ENCODE data around the gene S100A6.
"Not testable (repeated sequence)": the region's sequence is repeated elsewhere in the genome, so short reads cannot be mapped to it uniquely, and the experiment has no call there.

S100A6 gene

DNA sequence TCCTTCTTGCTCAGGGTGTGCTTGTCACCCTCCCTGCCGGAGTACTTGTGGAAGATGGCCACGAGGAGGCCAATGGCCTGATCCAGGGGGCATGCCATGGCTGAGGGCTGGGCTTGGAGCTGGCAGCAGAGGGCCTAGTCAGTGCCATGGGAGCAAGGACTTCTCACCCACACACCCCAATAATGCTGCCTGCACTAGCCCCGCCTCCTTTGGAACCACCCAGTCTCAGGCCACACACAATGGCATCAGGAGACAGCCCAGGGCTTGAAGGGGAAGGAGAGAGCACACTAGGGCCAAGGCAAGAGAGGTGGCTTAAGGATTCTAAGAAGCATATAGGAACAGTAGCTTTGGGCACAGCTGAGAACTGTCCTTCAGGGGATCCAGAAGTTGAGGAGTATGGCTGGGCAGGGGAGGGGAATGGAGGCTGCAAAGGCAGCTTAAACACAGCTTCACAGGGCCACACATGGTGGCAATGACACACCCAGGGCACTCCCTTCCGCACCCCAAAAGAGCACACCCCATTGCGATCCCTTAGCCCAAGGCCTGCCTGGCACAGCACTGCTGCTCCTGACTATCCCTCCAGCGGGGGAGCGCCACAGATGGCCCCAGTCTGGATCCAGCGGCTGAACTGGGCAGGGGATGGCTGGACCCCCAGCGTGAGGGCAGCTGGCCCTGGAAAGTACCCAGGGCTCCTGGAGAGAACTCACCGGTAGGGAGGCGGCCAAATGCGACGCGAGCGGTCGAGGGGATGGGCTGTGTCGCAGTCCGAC lies at the start of gene S100A6:
Gene S100A6, minus strand, starts transcription at position 750 of the 770 bp plus-strand sequence. Its CDS starts 652 bp downstream, at position 98.
- H3K9ac ChIP-seq (ENCODE audit: low read depth, low read length): no peak within 1 kb of the TSS
- H3K36me3 ChIP-seq (ENCODE audit: control insufficient read depth, insufficient read depth, low read length): peaks cover 2% of the 10 kb centered on the region
- peaks cover 22% of the 10 kb centered on the region for H3K4me1 ChIP-seq (ENCODE audit: control insufficient read depth, insufficient read depth, low read length)
- H3K9me3 ChIP-seq (ENCODE audit: control insufficient read depth, insufficient read depth, low read length): no peaks in the 10 kb centered on the region
- H3K27me3 ChIP-seq (ENCODE audit: control insufficient read depth, insufficient read depth, low read length): peaks cover 30% of the 10 kb centered on the region
- H3K4me3 ChIP-seq (ENCODE audit: low read depth, low read length): peak within 1 kb of the TSS; percentile 63

- no peaks in the 10 kb centered on the region for H3K27me3 ChIP-seq (ENCODE audit: control insufficient read depth, insufficient read depth, low read length)
- no peaks in the 10 kb centered on the region for H3K9me3 ChIP-seq (ENCODE audit: control insufficient read depth, insufficient read depth, low read length)
- H3K9ac ChIP-seq (ENCODE audit: low read depth, low read length): no peak overlapping the region
- H3K4me3 ChIP-seq (ENCODE audit: low read depth, low read length): no peak overlapping the region
- H3K4me1 ChIP-seq (ENCODE audit: control insufficient read depth, insufficient read depth, low read length): no peaks in the 10 kb centered on the region
- no peaks in the 10 kb centered on the region for H3K36me3 ChIP-seq (ENCODE audit: control insufficient read depth, insufficient read depth, low read length)
Measured at GRCh38 chr1:153585006-153585405, 49.2 kb upstream of the S100A6 start.

- H3K36me3 ChIP-seq (ENCODE audit: control insufficient read depth, insufficient read depth, low read length): no peaks in the 10 kb centered on the region
Measured at GRCh38 chr1:153583976-153584375, 48.2 kb upstream of the S100A6 start.

GRCh38 chr1:153583514-153583913 lies 47.7 kb upstream of the S100A6 start:
- H3K4me3 ChIP-seq (ENCODE audit: low read depth, low read length); H3K4me1 ChIP-seq (ENCODE audit: control insufficient read depth, insufficient read depth, low read length); H3K27me3 ChIP-seq (ENCODE audit: control insufficient read depth, insufficient read depth, low read length); H3K36me3 ChIP-seq (ENCODE audit: control insufficient read depth, insufficient read depth, low read length); H3K9ac ChIP-seq (ENCODE audit: low read depth, low read length); H3K9me3 ChIP-seq (ENCODE audit: control insufficient read depth, insufficient read depth, low read length): not testable (repeated sequence)

More at GRCh38 chr1:153583976-153584375, 48.2 kb upstream of the S100A6 start:
- H3K9me3 ChIP-seq (ENCODE audit: control insufficient read depth, insufficient read depth, low read length): no peaks in the 10 kb centered on the region
- no peaks in the 10 kb centered on the region for H3K27me3 ChIP-seq (ENCODE audit: control insufficient read depth, insufficient read depth, low read length)
- no peak overlapping the region for H3K9ac ChIP-seq (ENCODE audit: low read depth, low read length)
- H3K4me1 ChIP-seq (ENCODE audit: control insufficient read depth, insufficient read depth, low read length): no peaks in the 10 kb centered on the region
- H3K4me3 ChIP-seq (ENCODE audit: low read depth, low read length): no peak overlapping the region

- not testable (repeated sequence) for H3K9ac ChIP-seq (ENCODE audit: low read depth, low read length); H3K27me3 ChIP-seq (ENCODE audit: control insufficient read depth, insufficient read depth, low read length); H3K4me3 ChIP-seq (ENCODE audit: low read depth, low read length); H3K36me3 ChIP-seq (ENCODE audit: control insufficient read depth, insufficient read depth, low read length); H3K4me1 ChIP-seq (ENCODE audit: control insufficient read depth, insufficient read depth, low read length); H3K9me3 ChIP-seq (ENCODE audit: control insufficient read depth, insufficient read depth, low read length)
Measured at GRCh38 chr1:153582836-153583235, 47.0 kb upstream of the S100A6 start.

DNA sequence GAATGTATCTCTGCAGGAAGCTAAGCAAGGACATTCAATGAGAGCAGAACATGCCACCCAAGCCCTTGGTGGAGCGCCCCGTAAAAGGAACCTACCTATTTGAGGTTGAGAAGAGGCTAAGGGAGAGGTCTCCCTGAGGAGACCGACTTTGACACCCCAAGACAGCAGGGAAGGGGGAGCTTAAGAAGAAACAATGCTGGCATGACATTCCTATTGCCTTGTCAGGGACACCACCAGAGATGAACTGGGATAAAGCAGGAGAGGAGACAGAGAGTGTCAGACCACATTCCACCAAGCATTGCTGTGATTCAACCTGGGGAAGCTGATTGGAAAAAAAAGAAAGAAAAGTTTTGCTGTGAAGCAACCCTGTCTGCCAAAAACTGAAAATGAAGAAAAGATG lies 43.1 kb upstream of the S100A6 start:
- no peaks in the 10 kb centered on the region for H3K36me3 ChIP-seq (ENCODE audit: control insufficient read depth, insufficient read depth, low read length)
- no peaks in the 10 kb centered on the region for H3K9me3 ChIP-seq (ENCODE audit: control insufficient read depth, insufficient read depth, low read length)
- H3K27me3 ChIP-seq (ENCODE audit: control insufficient read depth, insufficient read depth, low read length): no peaks in the 10 kb centered on the region
- peaks cover 6% of the 10 kb centered on the region for H3K4me1 ChIP-seq (ENCODE audit: control insufficient read depth, insufficient read depth, low read length)
- no peak overlapping the region for H3K4me3 ChIP-seq (ENCODE audit: low read depth, low read length)
- H3K9ac ChIP-seq (ENCODE audit: low read depth, low read length): no peak overlapping the region

GRCh38 chr1:153578490-153578889 lies 42.7 kb upstream of the S100A6 start:
- H3K27me3 ChIP-seq (ENCODE audit: control insufficient read depth, insufficient read depth, low read length): no peaks in the 10 kb centered on the region
- peaks cover 6% of the 10 kb centered on the region for H3K4me1 ChIP-seq (ENCODE audit: control insufficient read depth, insufficient read depth, low read length)
- H3K9me3 ChIP-seq (ENCODE audit: control insufficient read depth, insufficient read depth, low read length): no peaks in the 10 kb centered on the region

DNA sequence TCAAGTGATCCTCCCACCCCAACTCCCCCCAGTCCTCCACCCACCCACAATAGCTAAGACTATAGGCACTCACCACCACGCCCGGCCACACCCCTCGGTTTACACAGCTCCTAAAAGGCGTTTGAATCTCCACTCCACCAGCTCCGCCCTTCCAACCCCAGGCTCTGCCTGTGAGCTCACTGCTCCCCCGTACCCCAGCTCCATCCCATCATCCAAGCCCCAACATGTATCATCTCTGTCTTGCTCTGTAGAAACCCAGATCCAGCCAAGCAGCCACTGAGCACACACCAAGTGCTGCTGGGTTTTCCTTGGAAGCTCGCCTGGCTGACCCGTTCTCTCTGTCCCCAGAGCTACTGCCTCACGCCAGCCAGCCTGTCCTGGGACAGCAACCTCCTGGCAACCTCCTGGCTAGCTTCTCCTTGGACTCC lies 41.8 kb upstream of the S100A6 start:
- Histone ChIP-seq H3K9me3 (ENCODE audit: control insufficient read depth, insufficient read depth, low read length) (no peaks in the 10 kb centered on the region), H3K27me3 (ENCODE audit: control insufficient read depth, insufficient read depth, low read length) (no peaks in the 10 kb centered on the region), H3K4me1 (ENCODE audit: control insufficient read depth, insufficient read depth, low read length) (peaks cover 6% of the 10 kb centered on the region), H3K9ac (ENCODE audit: low read depth, low read length) (no peak overlapping the region), H3K4me3 (ENCODE audit: low read depth, low read length) (no peak overlapping the region), H3K36me3 (ENCODE audit: control insufficient read depth, insufficient read depth, low read length) (no peaks in the 10 kb centered on the region)

More at GRCh38 chr1:153578490-153578889, 42.7 kb upstream of the S100A6 start:
- no peak overlapping the region for H3K4me3 ChIP-seq (ENCODE audit: low read depth, low read length)
- no peaks in the 10 kb centered on the region for H3K36me3 ChIP-seq (ENCODE audit: control insufficient read depth, insufficient read depth, low read length)
- H3K9ac ChIP-seq (ENCODE audit: low read depth, low read length): no peak overlapping the region

DNA sequence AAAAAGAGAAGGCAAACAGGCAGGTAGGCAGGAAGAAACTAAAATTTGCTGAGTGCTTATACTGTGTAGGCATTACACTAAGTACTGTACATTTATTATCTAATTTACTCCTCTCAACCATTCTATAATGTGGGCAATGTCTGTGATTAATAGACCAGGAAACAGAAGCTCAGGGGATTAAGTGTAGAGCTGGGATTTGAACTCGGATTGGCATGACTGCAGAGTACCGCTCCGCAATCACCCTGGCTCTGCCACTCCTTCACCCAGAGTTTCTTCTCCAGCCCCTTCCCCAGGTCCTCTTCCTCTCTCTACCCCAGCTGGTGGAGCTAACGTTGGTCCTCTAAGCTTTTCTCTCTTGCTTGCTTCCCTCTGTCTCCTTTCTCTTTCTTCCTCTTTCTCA lies 41.3 kb upstream of the S100A6 start:
- H3K9me3 ChIP-seq (ENCODE audit: control insufficient read depth, insufficient read depth, low read length): no peaks in the 10 kb centered on the region
- no peaks in the 10 kb centered on the region for H3K27me3 ChIP-seq (ENCODE audit: control insufficient read depth, insufficient read depth, low read length)
- H3K4me1 ChIP-seq (ENCODE audit: control insufficient read depth, insufficient read depth, low read length): peaks cover 6% of the 10 kb centered on the region
- no peak overlapping the region for H3K9ac ChIP-seq (ENCODE audit: low read depth, low read length)
- H3K36me3 ChIP-seq (ENCODE audit: control insufficient read depth, insufficient read depth, low read length): no peaks in the 10 kb centered on the region
- H3K4me3 ChIP-seq (ENCODE audit: low read depth, low read length): no peak overlapping the region

GRCh38 chr1:153575497-153575896 lies 39.7 kb upstream of the S100A6 start:
- not testable (repeated sequence) for H3K27me3 ChIP-seq (ENCODE audit: control insufficient read depth, insufficient read depth, low read length); H3K9me3 ChIP-seq (ENCODE audit: control insufficient read depth, insufficient read depth, low read length); H3K4me1 ChIP-seq (ENCODE audit: control insufficient read depth, insufficient read depth, low read length); H3K36me3 ChIP-seq (ENCODE audit: control insufficient read depth, insufficient read depth, low read length); H3K4me3 ChIP-seq (ENCODE audit: low read depth, low read length); H3K9ac ChIP-seq (ENCODE audit: low read depth, low read length)

- not testable (repeated sequence) for H3K27me3 ChIP-seq (ENCODE audit: control insufficient read depth, insufficient read depth, low read length); H3K9ac ChIP-seq (ENCODE audit: low read depth, low read length); H3K4me3 ChIP-seq (ENCODE audit: low read depth, low read length); H3K36me3 ChIP-seq (ENCODE audit: control insufficient read depth, insufficient read depth, low read length); H3K4me1 ChIP-seq (ENCODE audit: control insufficient read depth, insufficient read depth, low read length); H3K9me3 ChIP-seq (ENCODE audit: control insufficient read depth, insufficient read depth, low read length)
Measured at GRCh38 chr1:153575081-153575491, 39.3 kb upstream of the S100A6 start.

DNA sequence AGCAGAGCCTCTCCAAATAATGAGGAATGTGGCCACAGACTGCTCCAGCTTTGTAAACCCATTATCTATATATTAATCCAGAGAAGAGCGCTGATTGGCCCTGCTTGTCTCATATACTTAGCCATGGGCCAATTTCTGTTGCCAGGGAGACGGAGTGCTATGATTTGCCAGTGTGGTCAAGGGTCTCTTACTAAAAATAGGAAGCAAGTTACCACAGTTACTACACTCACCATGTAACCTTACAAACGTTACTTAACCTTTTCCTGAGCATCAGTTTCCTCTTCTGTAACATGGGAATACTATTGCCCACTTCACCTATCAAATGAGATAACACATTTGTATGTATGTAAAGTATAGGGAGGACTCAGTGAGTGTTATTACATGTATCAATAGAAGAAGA lies 37.6 kb upstream of the S100A6 start:
- H3K9ac ChIP-seq (ENCODE audit: low read depth, low read length): no peak overlapping the region
- H3K9me3 ChIP-seq (ENCODE audit: control insufficient read depth, insufficient read depth, low read length): no peaks in the 10 kb centered on the region
- H3K4me3 ChIP-seq (ENCODE audit: low read depth, low read length): no peak overlapping the region
- no peaks in the 10 kb centered on the region for H3K36me3 ChIP-seq (ENCODE audit: control insufficient read depth, insufficient read depth, low read length)
- no peaks in the 10 kb centered on the region for H3K27me3 ChIP-seq (ENCODE audit: control insufficient read depth, insufficient read depth, low read length)
- H3K4me1 ChIP-seq (ENCODE audit: control insufficient read depth, insufficient read depth, low read length): peaks cover 6% of the 10 kb centered on the region
